GM18951 (cell line): ENCODE results near the gene ZBTB43.

Experiments used
- POLR2A ChIP-seq: IDR thresholded peaks from 4 replicates; pipeline ENCODE4 v1.6.1; 2011; ENCODE audit warnings: mild to moderate bottlenecking; ENCODE audit not compliant: insufficient read length, insufficient read depth; ENCODE audit errors: extremely low read depth
- in situ Hi-C: fragments of 300-500 bp; cut with MboI; formaldehyde crosslinking; loops from one replicate; pipeline ENCODE4 v1.12.0; 2022; ENCODE audit warnings: low sequenced_read_pairs, mixed read lengths, inconsistent platforms; ENCODE audit not compliant: unreplicated experiment

Gene ZBTB43

GRCh38 chr9:126842977-126843799, 38.3 kb downstream of the ZBTB43 start:
- in situ Hi-C loops, result no loop called here
- TF ChIP-seq POLR2A, result no peak

GRCh38 chr9:126844085-126844484, 39.2 kb downstream of the ZBTB43 start:
- in situ Hi-C loops, result no loop called here
- TF ChIP-seq POLR2A, result no peak

GRCh38 chr9:126847051-126847450, 42.2 kb downstream of the ZBTB43 start:
- no peak for TF ChIP-seq POLR2A
- in situ Hi-C loops, result no loop called here

GRCh38 chr9:126849591-126850225, 44.9 kb downstream of the ZBTB43 start:
- in situ Hi-C loops, result no loop called here
- no peak for TF ChIP-seq POLR2A

GRCh38 chr9:126851286-126851880, 46.5 kb downstream of the ZBTB43 start:
- TF ChIP-seq POLR2A, result no peak
- in situ Hi-C loops, result no loop called here

GRCh38 chr9:126852086-126852688, 47.3 kb downstream of the ZBTB43 start:
- no peak for TF ChIP-seq POLR2A
- in situ Hi-C loops, result no loop called here

GRCh38 chr9:126853667-126854066, 48.8 kb downstream of the ZBTB43 start:
- in situ Hi-C loops, result no loop called here
- TF ChIP-seq POLR2A, result no peak

GRCh38 chr9:126854734-126855133, 49.9 kb downstream of the ZBTB43 start:
- in situ Hi-C loops, result no loop called here
- no peak for TF ChIP-seq POLR2A

- TF ChIP-seq POLR2A, result no peak
- in situ Hi-C loops, result no loop called here
Measured at GRCh38 chr9:126856326-126856877, 51.6 kb downstream of the ZBTB43 start.

- in situ Hi-C loops, result no loop called here
- no peak for TF ChIP-seq POLR2A
Measured at GRCh38 chr9:126857261-126857960, 52.6 kb downstream of the ZBTB43 start.

- TF ChIP-seq POLR2A, result no peak
- in situ Hi-C loops, result no loop called here
Measured at GRCh38 chr9:126859111-126859510, 54.3 kb downstream of the ZBTB43 start.

GRCh38 chr9:126860077-126860756, 55.4 kb downstream of the ZBTB43 start, which contains the start of gene ZBTB34:
Gene ZBTB34, plus strand, starts transcription at chr9:126860639. Its CDS starts 18,761 bp downstream, at chr9:126879400.
- in situ Hi-C loops, result no loop called here
- TF ChIP-seq POLR2A, result peak; percentile 93
